GM21526 (cell line): ENCODE results near the gene CDC37L1.
"Not testable (repeated sequence)": the region's sequence is repeated elsewhere in the genome, so short reads cannot be mapped to it uniquely, and the experiment has no call there.

Experiments used
- ATAC-seq: cut with Tn5 transposase; IDR thresholded peaks from one replicate; pipeline ENCODE4 v1.9.1; 2021; ENCODE audit warnings: moderate library complexity; ENCODE audit not compliant: unreplicated experiment, low FRiP score

CDC37L1 gene

GRCh38 chr9:4679268-4680172 lies at the start of gene CDC37L1:
CDC37L1 (plus strand) TSS chr9:4679569; CDS start chr9:4679768, 199 bp downstream.
- ATAC-seq, result peak; percentile 93

GRCh38 chr9:4630836-4631235 lies 48.5 kb upstream of the CDC37L1 start:
- no peak for ATAC-seq

GRCh38 chr9:4638968-4639367 lies 40.4 kb upstream of the CDC37L1 start:
- no peak for ATAC-seq

GRCh38 chr9:4639420-4639819 lies 39.9 kb upstream of the CDC37L1 start:
- no peak for ATAC-seq

- no peak for ATAC-seq
Observed at GRCh38 chr9:4640027-4640426, 39.3 kb upstream of the CDC37L1 start.

GRCh38 chr9:4642351-4642750 lies 37.0 kb upstream of the CDC37L1 start:
- ATAC-seq, result no peak

- ATAC-seq, result no peak
Observed at GRCh38 chr9:4654084-4654483, 25.3 kb upstream of the CDC37L1 start.

GRCh38 chr9:4654538-4654937 lies 24.8 kb upstream of the CDC37L1 start:
- ATAC-seq, result no peak

GRCh38 chr9:4656196-4656595 lies 23.2 kb upstream of the CDC37L1 start:
- ATAC-seq, result not testable (repeated sequence)

GRCh38 chr9:4656621-4657020 lies 22.7 kb upstream of the CDC37L1 start:
- ATAC-seq, result no peak

- no peak for ATAC-seq
Observed at GRCh38 chr9:4657426-4658159, 21.8 kb upstream of the CDC37L1 start.

GRCh38 chr9:4660665-4661064 lies 18.7 kb upstream of the CDC37L1 start:
- ATAC-seq, result not testable (repeated sequence)

GRCh38 chr9:4661165-4661564 lies 18.2 kb upstream of the CDC37L1 start:
- no peak for ATAC-seq

GRCh38 chr9:4661611-4662010 lies 17.8 kb upstream of the CDC37L1 start:
- no peak for ATAC-seq

GRCh38 chr9:4662108-4662988 lies 17.0 kb upstream of the CDC37L1 start, which contains the start of gene PLPP6:
PLPP6 (plus strand) TSS chr9:4662294; CDS start chr9:4662376, 82 bp downstream.
- peak; percentile 88 for ATAC-seq

- ATAC-seq, result peak; percentile 2
Observed at GRCh38 chr9:4662989-4663792, 16.2 kb upstream of the CDC37L1 start.

GRCh38 chr9:4663956-4664355 lies 15.4 kb upstream of the CDC37L1 start:
- no peak for ATAC-seq

- no peak for ATAC-seq
Observed at GRCh38 chr9:4665357-4665756, 14.0 kb upstream of the CDC37L1 start.

GRCh38 chr9:4666042-4666699 lies 13.2 kb upstream of the CDC37L1 start, which contains the start of gene SPATA6L:
SPATA6L (minus strand) TSS chr9:4666480; CDS start chr9:4666250, 230 bp downstream.
- no peak for ATAC-seq
